ENCODE results near the gene TRO.

Gene TRO

DNA sequence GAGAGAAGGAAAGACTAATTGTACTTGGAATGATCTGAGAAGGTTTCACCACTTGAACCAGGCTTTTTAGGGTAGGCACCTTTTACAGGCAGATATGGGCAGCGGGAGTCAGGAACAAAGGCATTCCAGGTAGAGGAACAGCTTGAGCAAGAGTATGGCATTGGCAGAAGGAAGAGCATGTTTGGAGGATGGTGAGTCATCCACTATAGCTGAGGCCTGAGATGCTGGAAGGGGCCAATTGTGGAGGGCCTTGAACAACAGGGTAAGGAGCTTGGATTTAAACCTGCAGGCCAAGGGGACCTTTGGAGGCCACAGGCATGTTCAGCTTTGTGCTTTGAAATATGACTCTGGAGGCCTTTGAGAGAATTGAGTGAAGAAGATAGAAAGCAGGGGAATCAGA is 41.1 kb downstream of the TRO start:
- DNase-seq: no peak

DNA sequence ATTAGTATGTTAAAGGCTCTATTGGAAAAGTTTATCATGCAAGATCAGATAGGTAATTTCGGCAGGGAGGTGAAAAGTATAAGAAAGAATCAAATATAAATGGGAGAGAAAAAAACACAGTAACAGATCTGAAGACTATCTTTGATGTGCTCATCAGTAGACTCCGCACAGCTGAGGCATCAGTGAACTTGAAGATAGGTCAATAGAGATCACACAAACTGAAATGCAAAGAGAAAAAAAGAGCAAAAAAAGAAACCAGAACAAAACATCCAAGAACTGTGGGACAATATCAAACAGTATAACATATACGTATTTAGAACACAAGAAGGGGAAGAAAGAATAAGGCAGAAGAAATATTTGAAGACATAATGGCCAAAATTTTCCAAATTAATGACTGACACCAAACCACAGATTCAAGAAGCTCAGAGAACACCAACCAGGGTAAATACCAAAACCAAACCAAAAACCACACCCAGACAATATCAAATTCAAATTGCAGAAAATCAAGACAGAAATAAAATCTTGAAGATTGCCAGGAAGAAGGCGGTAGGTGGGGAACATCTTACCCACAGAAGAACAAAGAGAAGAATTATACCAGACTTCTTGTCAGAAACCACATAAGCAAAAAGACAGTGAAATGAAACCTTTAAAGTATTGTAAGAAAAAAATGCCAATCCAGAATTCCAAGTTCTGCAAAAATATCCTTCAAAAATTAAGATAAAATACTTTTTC is 44.3 kb downstream of the TRO start:
- no peak for DNase-seq

DNA sequence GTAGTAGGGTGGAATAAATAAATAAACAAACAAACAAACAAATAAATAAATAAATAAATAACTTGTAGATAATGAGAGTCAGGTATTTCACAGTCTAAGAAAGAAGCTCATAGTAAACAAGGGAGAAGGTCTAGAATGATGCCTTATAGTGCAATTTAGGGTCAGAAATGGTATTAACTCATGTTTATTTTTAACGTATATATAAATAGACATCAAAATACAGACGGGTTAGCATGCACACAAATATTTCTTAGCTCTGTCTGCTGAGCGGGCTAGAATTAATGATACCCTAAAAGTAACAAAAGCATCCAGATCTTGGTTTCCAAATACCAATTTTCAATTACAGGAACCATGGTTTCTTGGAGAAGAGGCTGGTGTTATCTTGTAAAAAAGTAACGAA is 56.8 kb downstream of the TRO start:
- no peak for DNase-seq

DNA sequence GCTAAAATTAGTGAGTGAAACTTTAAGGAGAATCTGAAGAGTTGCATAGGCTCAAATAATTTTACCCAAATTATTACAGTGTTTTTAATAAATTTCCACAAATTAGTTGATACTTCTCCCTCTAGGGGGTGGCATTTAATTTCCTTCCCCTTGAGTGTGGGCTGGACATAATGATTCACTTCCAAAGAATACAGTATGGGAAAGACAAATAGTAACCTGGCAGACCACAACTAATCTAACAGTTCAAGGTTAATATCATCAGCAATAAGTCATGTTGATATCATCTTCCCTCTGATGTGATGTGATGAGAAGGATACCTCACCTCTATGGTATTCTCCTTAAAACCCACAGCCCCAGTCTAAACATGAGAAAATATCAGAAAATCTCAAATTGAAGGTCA is 57.8 kb downstream of the TRO start:
- DNase-seq: no peak

DNA sequence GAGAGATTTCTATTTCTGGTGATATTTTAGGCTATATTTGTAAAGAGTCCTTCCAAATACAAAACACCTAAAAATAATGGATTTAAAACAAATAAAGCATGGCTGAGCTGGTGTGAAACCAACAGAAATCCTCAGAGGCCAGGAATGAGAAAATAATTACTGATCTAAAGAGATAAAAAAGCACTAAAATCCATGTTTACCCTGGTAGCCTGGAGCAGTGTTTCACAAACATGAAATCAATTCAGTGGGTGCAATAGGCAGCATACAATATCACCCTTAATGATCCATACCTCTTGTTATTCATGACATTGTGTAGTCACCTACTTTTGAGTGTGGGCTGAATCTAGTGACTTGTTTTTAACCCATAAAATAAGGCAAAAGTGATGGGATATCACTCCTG is 58.8 kb downstream of the TRO start:
- DNase-seq: no peak

DNA sequence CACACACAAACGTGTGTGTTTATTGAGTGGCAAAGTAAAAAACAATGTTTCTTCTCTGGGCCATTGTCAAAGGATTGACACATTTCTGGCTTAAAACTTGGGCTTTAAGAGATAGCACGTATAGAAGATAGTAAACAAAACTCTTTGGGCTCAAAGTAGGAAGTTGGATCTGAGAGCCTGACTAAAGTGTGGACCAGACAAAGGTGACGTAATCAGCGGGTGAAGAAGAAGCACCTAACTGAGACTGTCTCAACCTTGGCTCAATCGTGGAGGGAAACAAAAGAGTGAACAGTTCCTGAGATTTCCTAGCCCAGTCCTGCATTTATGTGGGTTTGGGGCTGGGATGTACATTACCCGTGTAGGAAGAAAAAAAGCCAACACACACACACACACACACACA is 59.7 kb downstream of the TRO start:
- DNase-seq: no peak

Data from fibroblast of skin of scalp (primary cell).